Spleen (tissue), 7 donors: ENCODE results near the gene CNKSR3.

Experiments
- POLR2A ChIP-seq, 3 donors: fragments of 450-650 bp; IDR thresholded peaks; one replicate each; pipeline ENCODE4 v1.5.1; 2017; ENCODE audit warnings: antibody characterized with exemption in 3 of 3, mild to moderate bottlenecking in 1 of 3
- POLR2AphosphoS5 ChIP-seq, 3 donors: sonication (generic); formaldehyde crosslinking; IDR thresholded peaks; one replicate each; pipeline ENCODE4 v1.5.1; 2017; ENCODE audit warnings: antibody characterized with exemption in 3 of 3
- TF ChIP-seq, protein P1 (sequence below), 11 experiments: fragments of 200-600 bp in 7 of 11; fragments of 450-650 bp in 4 of 11; sonication (generic) in 4 of 11; IDR thresholded peaks in 8 of 11; conservative IDR thresholded peaks in 3 of 11; 1 replicate in 7 of 11; 2 replicates in 4 of 11; pipeline versions ENCODE4 v1.4.0 to v1.8.0; 2016 to 2021; ENCODE audit warnings: antibody characterized with exemption in 11 of 11, inconsistent platforms in 4 of 11, mild to moderate bottlenecking in 1 of 11
- donor health status: DM: no; HTN: no; CAD: no; lungs with moderate emphysema.
- donor health status: DM: no; HTN: no; CAD: no.
- donor health status: DM: no; HTN: no; CAD: no.

- TF ChIP-seq, protein P1, sequence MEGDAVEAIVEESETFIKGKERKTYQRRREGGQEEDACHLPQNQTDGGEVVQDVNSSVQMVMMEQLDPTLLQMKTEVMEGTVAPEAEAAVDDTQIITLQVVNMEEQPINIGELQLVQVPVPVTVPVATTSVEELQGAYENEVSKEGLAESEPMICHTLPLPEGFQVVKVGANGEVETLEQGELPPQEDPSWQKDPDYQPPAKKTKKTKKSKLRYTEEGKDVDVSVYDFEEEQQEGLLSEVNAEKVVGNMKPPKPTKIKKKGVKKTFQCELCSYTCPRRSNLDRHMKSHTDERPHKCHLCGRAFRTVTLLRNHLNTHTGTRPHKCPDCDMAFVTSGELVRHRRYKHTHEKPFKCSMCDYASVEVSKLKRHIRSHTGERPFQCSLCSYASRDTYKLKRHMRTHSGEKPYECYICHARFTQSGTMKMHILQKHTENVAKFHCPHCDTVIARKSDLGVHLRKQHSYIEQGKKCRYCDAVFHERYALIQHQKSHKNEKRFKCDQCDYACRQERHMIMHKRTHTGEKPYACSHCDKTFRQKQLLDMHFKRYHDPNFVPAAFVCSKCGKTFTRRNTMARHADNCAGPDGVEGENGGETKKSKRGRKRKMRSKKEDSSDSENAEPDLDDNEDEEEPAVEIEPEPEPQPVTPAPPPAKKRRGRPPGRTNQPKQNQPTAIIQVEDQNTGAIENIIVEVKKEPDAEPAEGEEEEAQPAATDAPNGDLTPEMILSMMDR (IDR thresholded peaks at IDR 0.05 in 8 of 11, conservative IDR thresholded peaks at IDR 0.05 in 3 of 11), result no peak
- TF ChIP-seq POLR2AphosphoS5 (IDR thresholded peaks at IDR 0.05) (no peak), POLR2A (IDR thresholded peaks at IDR 0.05) (no peak)
Observed at GRCh38 chr6:154430481-154430919, 80.0 kb downstream of the CNKSR3 start.
